SK-N-SH treated with all-trans-retinoic acid at 6 μM for 48 hours (cell line): ENCODE data around the gene PSEN2.

ENCODE experiments used
- CSDC2 ChIP-seq: fragments of 250-450 bp; sonication (Bioruptor Pico); IDR thresholded peaks from 2 replicates; pipeline ENCODE4 v1.5.0; 2020; ENCODE audit warnings: mild to moderate bottlenecking, moderate library complexity
- PPARA ChIP-seq: fragments of 250-450 bp; sonication (Bioruptor Pico); IDR thresholded peaks from 2 replicates; pipeline ENCODE4 v1.5.0; 2020; ENCODE audit warnings: mild to moderate bottlenecking, borderline replicate concordance
- RARB ChIP-seq: fragments of 250-450 bp; sonication (Bioruptor Pico); IDR thresholded peaks from 2 replicates; pipeline ENCODE4 v1.8.0; 2021; ENCODE audit warnings: mild to moderate bottlenecking, moderate library complexity
- ZC3H10 ChIP-seq: fragments of 250-450 bp; sonication (Bioruptor Pico); IDR thresholded peaks from 2 replicates; pipeline ENCODE4 v1.5.1; 2021; ENCODE audit warnings: mild to moderate bottlenecking, moderate library complexity
- ZFP3 ChIP-seq: fragments of 250-450 bp; sonication (Bioruptor Pico); IDR thresholded peaks from 2 replicates; pipeline ENCODE4 v1.5.0; 2020; ENCODE audit warnings: mild to moderate bottlenecking, moderate library complexity
- TF ChIP-seq, protein P1 (sequence below): fragments of 250-450 bp; sonication (Bioruptor Pico); IDR thresholded peaks from 2 replicates; pipeline ENCODE4 v1.8.0; 2020; ENCODE audit warnings: mild to moderate bottlenecking, moderate library complexity, borderline replicate concordance

DNA sequence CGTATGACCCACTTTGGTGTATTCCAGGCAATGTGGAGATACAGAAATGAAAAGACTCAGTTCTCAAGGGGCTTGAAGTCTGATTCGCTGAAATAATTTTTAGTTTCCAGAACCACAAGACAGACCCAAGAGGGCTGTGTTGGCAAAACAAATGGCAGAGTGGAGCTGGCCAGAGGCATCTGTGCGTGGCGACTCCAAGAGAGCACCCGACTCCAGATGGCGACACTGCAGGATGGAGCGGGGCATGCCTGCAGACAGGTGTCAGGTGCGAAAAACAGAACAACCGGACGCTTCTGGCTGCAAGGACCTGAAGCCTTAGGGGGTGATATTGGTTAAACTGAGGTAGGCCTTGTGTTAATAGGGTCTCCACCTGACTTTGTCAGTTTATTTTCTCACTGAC, 38.0 kb downstream of the PSEN2 start:
- TF ChIP-seq PPARA (CRISPR knock-in tag) (no peak), CSDC2 (CRISPR knock-in tag) (no peak), ZC3H10 (CRISPR knock-in tag) (no peak), ZFP3 (CRISPR knock-in tag) (no peak), RARB (CRISPR knock-in tag) (no peak)
- TF ChIP-seq, protein P1, sequence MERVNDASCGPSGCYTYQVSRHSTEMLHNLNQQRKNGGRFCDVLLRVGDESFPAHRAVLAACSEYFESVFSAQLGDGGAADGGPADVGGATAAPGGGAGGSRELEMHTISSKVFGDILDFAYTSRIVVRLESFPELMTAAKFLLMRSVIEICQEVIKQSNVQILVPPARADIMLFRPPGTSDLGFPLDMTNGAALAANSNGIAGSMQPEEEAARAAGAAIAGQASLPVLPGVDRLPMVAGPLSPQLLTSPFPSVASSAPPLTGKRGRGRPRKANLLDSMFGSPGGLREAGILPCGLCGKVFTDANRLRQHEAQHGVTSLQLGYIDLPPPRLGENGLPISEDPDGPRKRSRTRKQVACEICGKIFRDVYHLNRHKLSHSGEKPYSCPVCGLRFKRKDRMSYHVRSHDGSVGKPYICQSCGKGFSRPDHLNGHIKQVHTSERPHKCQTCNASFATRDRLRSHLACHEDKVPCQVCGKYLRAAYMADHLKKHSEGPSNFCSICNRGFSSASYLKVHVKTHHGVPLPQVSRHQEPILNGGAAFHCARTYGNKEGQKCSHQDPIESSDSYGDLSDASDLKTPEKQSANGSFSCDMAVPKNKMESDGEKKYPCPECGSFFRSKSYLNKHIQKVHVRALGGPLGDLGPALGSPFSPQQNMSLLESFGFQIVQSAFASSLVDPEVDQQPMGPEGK = no peak
